Right atrium auricular region (tissue), 2 donors: ENCODE results near the gene HERC2. TPM values are rescaled to one million over a fixed set of nuclear protein-coding genes. Genes with fewer than 3 reads are reported as not detected.
"Not testable (repeated sequence)": the region's sequence is repeated elsewhere in the genome, so short reads cannot be mapped to it uniquely, and the experiment has no call there.

Source experiments
- DNase-seq: peaks from one replicate; pipeline ENCODE4 v3.0.0-alpha.2; 2019; ENCODE audit warnings: low spot score
- H3K27ac ChIP-seq, 2 donors: fragments of 200-600 bp; sonication (generic); 1 replicate in 1 of 2; 2 replicates in 1 of 2; pipeline ENCODE4 v1.5.1; 2016 to 2019
- H3K27me3 ChIP-seq, 2 donors: fragments of 200-600 bp; sonication (generic); one replicate each; pipeline versions ENCODE4 v1.5.1 to v1.6.0; 2017 to 2019
- H3K36me3 ChIP-seq: fragments of 200-600 bp; sonication (generic); one replicate; pipeline ENCODE4 v1.5.1; 2016
- H3K4me1 ChIP-seq, 2 donors: fragments of 200-600 bp; sonication (generic); one replicate each; pipeline versions ENCODE4 v1.5.1 to v1.6.0; 2017 to 2019
- H3K4me3 ChIP-seq, 2 donors: fragments of 200-600 bp; sonication (generic); 1 replicate in 1 of 2; 2 replicates in 1 of 2; pipeline ENCODE4 v1.5.1; 2017 to 2019; ENCODE audit warnings: mild to moderate bottlenecking in 1 of 2, moderate library complexity in 1 of 2
- H3K9me3 ChIP-seq, 2 donors: fragments of 200-600 bp; sonication (generic); one replicate each; pipeline ENCODE4 v1.5.1; 2019
- total RNA-seq, 2 donors: library from RNA; depleted of rRNA; stranded (reverse); fragments of >200 nt; gene quantifications; one replicate each; pipeline ENCODE4 v1.1.0, GENCODE V29; 2016
- TF ChIP-seq, protein P1 (sequence below), 2 donors: fragments of 200-600 bp; sonication (generic); IDR thresholded peaks; one replicate each; pipeline ENCODE4 v1.5.1; 2019; ENCODE audit warnings: antibody characterized with exemption in 2 of 2

The HERC2 gene
- total RNA-seq, 2 donors from 2014 or later, result 50.8 to 62.4 TPM

DNA sequence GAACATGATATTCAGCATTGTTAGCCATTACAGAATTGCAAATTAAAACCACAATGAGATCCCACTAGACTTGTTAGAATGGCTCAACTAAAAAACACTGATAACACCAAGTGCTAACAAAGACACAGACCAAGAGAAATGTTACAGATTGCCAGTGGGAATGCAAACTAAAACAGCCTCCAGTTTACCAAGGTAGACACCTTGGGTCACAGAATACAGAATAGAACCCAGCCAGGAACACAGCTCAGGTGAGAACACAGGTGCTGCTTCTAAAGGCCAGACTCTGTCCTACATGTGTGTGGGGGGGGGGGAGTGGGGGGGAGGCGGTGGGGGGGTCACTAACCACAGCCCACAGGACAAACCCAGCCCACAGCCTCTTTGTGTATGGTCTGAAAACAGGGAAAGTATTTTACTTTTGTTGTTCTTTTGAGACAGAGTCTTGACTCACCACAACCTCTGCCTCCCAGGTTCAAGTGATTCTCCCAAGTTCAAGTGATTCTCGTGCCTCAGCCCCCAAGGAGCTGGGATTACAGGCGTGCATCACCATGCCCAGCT, 26.9 kb downstream of the HERC2 start:
- H3K4me1 ChIP-seq, H3K36me3 ChIP-seq, H3K27me3 ChIP-seq, H3K9me3 ChIP-seq, H3K4me3 ChIP-seq, DNase-seq: not testable (repeated sequence)
- H3K27ac ChIP-seq, result peak overlapping the region; percentile 48 to 74

DNA sequence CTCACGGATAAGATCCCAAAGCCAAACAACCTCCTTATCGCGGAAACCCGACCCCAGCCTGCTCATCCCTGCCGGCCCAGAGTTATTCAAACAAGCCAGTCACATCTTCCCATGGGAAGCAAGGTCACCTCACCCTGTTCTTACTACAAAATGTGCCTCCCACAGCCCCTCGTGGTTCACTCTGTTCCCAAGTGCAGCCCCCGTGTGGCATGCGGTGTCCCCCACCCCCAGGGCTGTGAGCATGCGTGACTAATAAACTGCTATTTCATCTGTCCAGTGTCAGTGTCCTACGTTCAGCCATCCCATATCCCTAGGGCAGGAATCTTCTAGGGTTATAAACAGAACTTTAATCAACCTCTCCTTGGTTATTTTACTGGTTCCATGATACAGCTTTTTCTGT, 27.4 kb downstream of the HERC2 start:
- not testable (repeated sequence) for H3K9me3 ChIP-seq, H3K27me3 ChIP-seq, H3K36me3 ChIP-seq, DNase-seq, H3K4me3 ChIP-seq, H3K4me1 ChIP-seq
- H3K27ac ChIP-seq, result peak overlapping the region; percentile 48 to 74

DNA sequence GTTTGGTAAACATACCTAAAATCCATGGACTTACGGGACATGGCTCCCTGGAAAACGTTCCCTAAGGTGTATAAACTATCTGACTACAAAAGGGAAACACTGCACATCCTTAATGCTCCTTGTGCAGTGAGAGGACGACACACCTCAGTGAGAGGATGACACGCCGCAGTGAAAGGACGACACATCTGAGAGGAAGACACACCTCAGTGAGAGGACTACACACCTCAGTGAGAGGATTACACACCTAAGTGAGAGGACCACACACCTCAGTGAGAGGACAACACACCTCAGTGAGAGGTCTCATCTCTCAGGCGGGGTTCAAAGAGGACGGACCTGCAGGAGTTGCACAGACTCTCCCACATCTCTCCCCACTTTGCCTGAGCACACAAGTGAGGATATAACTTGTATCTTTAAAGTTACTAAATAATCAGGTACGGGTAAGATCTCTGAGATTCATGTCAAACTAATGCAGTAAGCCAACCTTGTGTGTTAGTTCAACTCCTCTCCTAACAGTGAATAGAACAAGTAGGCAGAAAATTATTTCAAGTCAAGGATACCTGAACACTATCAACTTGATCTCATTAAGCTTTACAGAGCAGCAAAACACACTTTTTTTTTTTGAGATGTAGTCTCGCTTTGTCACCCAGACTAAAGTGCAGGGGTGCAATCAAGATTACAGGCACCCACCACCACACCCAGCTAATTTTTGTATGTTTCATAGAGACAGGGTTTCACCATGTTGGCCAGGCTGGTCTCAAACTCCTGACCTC, 32.1 kb downstream of the HERC2 start:
- no peaks in the 10 kb centered on the region for H3K27me3 ChIP-seq
- peaks cover 8% of the 10 kb centered on the region for H3K36me3 ChIP-seq
- DNase-seq, result no peak
- H3K4me1 ChIP-seq, result no peaks in the 10 kb centered on the region
- TF ChIP-seq, protein P1, sequence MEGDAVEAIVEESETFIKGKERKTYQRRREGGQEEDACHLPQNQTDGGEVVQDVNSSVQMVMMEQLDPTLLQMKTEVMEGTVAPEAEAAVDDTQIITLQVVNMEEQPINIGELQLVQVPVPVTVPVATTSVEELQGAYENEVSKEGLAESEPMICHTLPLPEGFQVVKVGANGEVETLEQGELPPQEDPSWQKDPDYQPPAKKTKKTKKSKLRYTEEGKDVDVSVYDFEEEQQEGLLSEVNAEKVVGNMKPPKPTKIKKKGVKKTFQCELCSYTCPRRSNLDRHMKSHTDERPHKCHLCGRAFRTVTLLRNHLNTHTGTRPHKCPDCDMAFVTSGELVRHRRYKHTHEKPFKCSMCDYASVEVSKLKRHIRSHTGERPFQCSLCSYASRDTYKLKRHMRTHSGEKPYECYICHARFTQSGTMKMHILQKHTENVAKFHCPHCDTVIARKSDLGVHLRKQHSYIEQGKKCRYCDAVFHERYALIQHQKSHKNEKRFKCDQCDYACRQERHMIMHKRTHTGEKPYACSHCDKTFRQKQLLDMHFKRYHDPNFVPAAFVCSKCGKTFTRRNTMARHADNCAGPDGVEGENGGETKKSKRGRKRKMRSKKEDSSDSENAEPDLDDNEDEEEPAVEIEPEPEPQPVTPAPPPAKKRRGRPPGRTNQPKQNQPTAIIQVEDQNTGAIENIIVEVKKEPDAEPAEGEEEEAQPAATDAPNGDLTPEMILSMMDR (IDR thresholded peaks at IDR 0.05), result no peak
- no peak overlapping the region for H3K4me3 ChIP-seq
- H3K27ac ChIP-seq, result peak overlapping the region; percentile 26 to 49
- H3K9me3 ChIP-seq, result no peaks in the 10 kb centered on the region

DNA sequence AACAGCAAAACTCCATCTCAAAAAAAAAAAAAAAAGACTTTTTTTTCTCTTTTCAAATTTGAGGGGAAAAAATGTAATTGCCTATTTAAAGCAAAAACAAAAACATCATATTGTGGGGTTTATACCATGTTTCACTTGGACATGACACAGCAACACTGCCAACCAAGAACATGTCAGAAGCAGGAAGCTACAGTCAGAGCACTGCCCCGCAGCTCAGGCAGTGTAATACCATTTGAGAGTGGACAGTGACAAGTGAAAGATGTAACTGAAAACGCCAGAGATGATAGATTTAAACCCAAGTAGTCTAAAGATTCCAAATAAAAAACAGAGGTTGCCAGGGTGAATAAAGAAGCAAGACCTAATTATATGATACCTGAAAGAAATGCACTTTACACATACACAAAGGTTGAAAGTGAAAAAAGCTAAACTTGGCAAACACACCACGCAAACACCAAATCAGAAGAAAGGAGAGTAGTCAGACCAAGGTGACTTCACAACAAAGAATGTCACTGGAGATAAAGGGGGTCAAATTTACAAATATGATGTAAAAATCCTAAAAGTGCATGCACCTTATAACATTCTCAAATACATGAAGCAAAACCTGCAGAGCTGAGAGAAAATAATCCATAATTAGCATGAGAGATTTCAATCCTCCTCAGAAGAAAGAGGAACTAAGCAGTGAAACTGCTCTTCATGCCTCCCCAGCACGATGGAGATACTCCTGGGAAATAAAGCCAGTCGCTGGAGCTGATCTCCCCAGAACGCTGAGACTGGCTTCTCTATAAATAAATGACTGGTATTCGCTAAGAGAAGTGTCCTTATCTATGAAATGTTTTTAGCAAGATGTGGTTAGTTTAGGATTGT, 32.9 kb downstream of the HERC2 start:
- H3K4me1 ChIP-seq, H3K4me3 ChIP-seq, H3K27me3 ChIP-seq, H3K9me3 ChIP-seq, DNase-seq, H3K36me3 ChIP-seq: not testable (repeated sequence)
- peak overlapping the region; percentile 49 to 54 for H3K27ac ChIP-seq

DNA sequence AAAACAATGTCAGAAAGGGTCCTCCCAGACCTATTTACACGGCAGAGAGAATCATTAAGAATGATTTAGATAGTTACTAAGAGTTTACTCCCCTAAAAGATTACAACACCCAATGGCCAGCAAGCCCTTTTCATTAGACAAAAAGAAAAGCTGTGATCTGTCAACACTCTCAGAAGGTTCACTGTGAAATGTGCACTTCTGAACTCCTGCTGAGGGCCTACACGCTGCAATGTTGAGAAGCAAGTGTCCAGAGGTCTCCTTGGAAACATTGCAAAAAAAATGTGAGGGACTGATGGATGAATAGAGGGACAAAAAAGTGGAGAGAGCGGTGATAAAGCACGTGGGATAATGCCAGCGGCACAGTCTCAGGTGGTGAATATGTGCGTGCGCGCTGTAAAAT, 35.3 kb downstream of the HERC2 start:
- not testable (repeated sequence) for H3K27me3 ChIP-seq, H3K9me3 ChIP-seq, H3K4me3 ChIP-seq, DNase-seq, H3K36me3 ChIP-seq, H3K4me1 ChIP-seq
- H3K27ac ChIP-seq, result peak overlapping the region in 1 of 2 donors; percentile 65

DNA sequence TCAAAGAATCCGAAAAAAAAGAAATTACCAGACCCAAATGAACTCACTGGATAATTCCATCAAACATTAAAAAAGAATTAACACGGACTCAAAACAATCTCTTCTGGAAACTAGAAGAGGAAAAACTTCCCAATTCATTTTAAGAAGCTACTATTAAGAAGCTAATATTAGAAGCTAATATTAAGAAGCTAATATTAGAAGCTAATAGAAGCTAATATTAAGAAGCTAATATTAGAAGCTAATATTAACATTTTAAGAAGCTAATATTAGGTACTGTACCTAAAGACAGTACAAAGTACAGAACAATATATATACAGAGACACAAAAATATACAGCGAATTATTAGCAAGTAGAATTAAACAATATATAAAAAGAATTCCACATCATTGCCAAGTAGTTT, 35.9 kb downstream of the HERC2 start:
- TF ChIP-seq, protein P1 (IDR thresholded peaks at IDR 0.05), result no peak
- no peak overlapping the region for H3K4me3 ChIP-seq
- peaks cover 0 to 6% of the 10 kb centered on the region in 2 donors for H3K4me1 ChIP-seq
- H3K27ac ChIP-seq, result peak overlapping the region in 1 of 2 donors; percentile 65
- DNase-seq, result no peak
- peaks cover 1% of the 10 kb centered on the region for H3K36me3 ChIP-seq
- no peaks in the 10 kb centered on the region for H3K9me3 ChIP-seq
- no peaks in the 10 kb centered on the region for H3K27me3 ChIP-seq

DNA sequence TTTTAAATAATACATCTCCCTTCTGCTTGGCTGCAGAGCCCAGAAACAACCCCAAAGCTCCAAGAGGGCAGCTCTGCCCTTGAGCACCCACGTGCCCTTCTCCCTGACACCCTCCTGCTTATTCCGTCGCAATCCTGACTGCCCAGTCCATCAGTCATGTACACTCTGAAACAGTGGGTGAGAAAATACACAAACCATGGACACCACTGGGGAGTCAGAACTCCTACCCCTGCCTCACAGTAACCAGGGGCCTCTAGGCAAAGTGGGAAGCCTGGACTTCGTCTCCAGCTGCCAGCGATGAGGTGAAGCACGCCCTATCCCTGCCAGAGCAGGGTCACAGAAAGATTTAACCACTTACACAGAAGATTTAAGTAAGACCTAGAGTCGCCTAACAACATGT, 40.1 kb downstream of the HERC2 start:
- TF ChIP-seq, protein P1 (IDR thresholded peaks at IDR 0.05), result no peak

More for the DNA sequence above, 40.1 kb downstream of the HERC2 start:
- H3K27me3 ChIP-seq, result no peaks in the 10 kb centered on the region
- H3K27ac ChIP-seq, result peak overlapping the region in 1 of 2 donors; percentile 19
- DNase-seq, result no peak
- no peak overlapping the region for H3K4me3 ChIP-seq
- H3K4me1 ChIP-seq, result peaks cover 0 to 6% of the 10 kb centered on the region in 2 donors
- H3K36me3 ChIP-seq, result peaks cover 9% of the 10 kb centered on the region
- H3K9me3 ChIP-seq, result no peaks in the 10 kb centered on the region
